ENCODE data around the gene SCAMP5. TPM values are rescaled to one million over a fixed set of nuclear protein-coding genes. Genes with fewer than 3 reads are reported as not detected.

SCAMP5 gene
- 1 to 10 TPM in 2 of 5 experiments, under 1 TPM in 3; 0.35 to 9.5 (median 0.87) TPM for total RNA-seq
- polyA plus RNA-seq, result under 1 TPM; 0.06 to 0.15 TPM
- total RNA-seq, result 0.54 reads per million

- Mint-ChIP-seq H3K27ac (peak within 1 kb of the TSS in 4 of 9 donors; percentile 10 to 75 (median 26)), H3K4me1 (peaks cover 8 to 20% (median 15%) of the 10 kb centered on the region in 7 donors), H3K36me3 (peaks cover 0 to 4% (median 0%) of the 10 kb centered on the region in 5 donors), H3K4me3 (peak within 1 kb of the TSS; percentile 73 to 97 (median 82)), H3K27me3 (peaks cover 10 to 37% (median 27%) of the 10 kb centered on the region in 5 donors), H3K9me3 (peaks cover 0 to 3% (median 0%) of the 10 kb centered on the region in 11 donors)
- Histone ChIP-seq H3K4me1 (ENCODE audit: control insufficient read depth in 2 of 2, insufficient read depth in 2 of 2, low read length in 2 of 2) (peaks cover 8 to 9% of the 10 kb centered on the region in 2 donors), H3K36me3 (ENCODE audit: control insufficient read depth in 2 of 3, insufficient read depth in 3 of 3, low read length in 3 of 3) (no peaks in the 10 kb centered on the region), H3K4me3 (ENCODE audit: low read length) (peak within 1 kb of the TSS; percentile 75), H3K27ac (ENCODE audit: low read depth, low read length) (no peak within 1 kb of the TSS), H3K27me3 (ENCODE audit: control insufficient read depth in 2 of 2, insufficient read depth in 2 of 2, low read length in 2 of 2) (no peaks in the 10 kb centered on the region), H3K9me3 (ENCODE audit: control insufficient read depth in 2 of 3, low read length in 3 of 3) (no peaks in the 10 kb centered on the region)
- peak; percentile 99 for ATAC-seq
- intact Hi-C loops (cut with micrococcal nuclease), result loop anchor here (1.0 kb wide), 4 partner anchors 28 to 209 kb away; partner anchors contain the start of genes PPCDC (in 2 of the 2), CPLX3 (in 1 of the 2) and RPP25 (in 1 of the 2)
- ChIA-PET POLR2A (interaction anchor here (0.6 to 1.5 kb wide), 3 partner anchors 28 to 166 kb away, joined by 3 to 4 read pairs (median 3); partner anchors contain the start of genes PPCDC and RPP25), CTCF (interaction anchor here (0.6 kb wide), 2 partner anchors 38 to 151 kb away, joined by 3 to 4 read pairs; no protein-coding TSS in a partner anchor)
- peak; percentile 81 to 95 (median 91) for DNase-seq
These were observed at the start of gene SCAMP5 for GRCh38 chr15:74995182-74995778. Gene SCAMP5, plus strand, starts transcription at chr15:74995563. Its CDS starts 16,277 bp downstream, at chr15:75011840.

- Mint-ChIP-seq H3K9me3 (no peaks in the 10 kb centered on the region), H3K27me3 (peaks cover 0 to 4% (median 0%) of the 10 kb centered on the region in 5 donors), H3K4me1 (peaks cover 3 to 16% (median 9%) of the 10 kb centered on the region in 7 donors), H3K27ac (peak overlapping the region in 1 of 9 donors; percentile 28), H3K36me3 (no peaks in the 10 kb centered on the region), H3K4me3 (no peak overlapping the region)
- ChIA-PET POLR2A (interaction anchor here (1.0 to 1.5 kb wide), 5 partner anchors 44 to 336 kb away, joined by 3 to 4 read pairs (median 3); partner anchors contain the start of gene FAM219B), CTCF (interaction anchor here (0.6 to 6.5 kb wide), 25 partner anchors 8 to 579 kb away, joined by 3 to 73 read pairs (median 4); no protein-coding TSS in a partner anchor)
- intact Hi-C loops (cut with micrococcal nuclease), result loop anchor here (1.0 to 10.0 kb wide), 13 partner anchors 43 to 578 kb away; partner anchors contain the start of genes FAM219B (in 2 of the 2), UBL7 (in 1 of the 2) and ULK3 (in 1 of the 2)
- Histone ChIP-seq H3K27ac (ENCODE audit: low read depth, low read length) (no peak overlapping the region), H3K4me3 (ENCODE audit: low read length) (no peak overlapping the region), H3K4me1 (ENCODE audit: control insufficient read depth in 2 of 2, insufficient read depth in 2 of 2, low read length in 2 of 2) (no peaks in the 10 kb centered on the region), H3K9me3 (ENCODE audit: control insufficient read depth in 2 of 3, low read length in 3 of 3) (no peaks in the 10 kb centered on the region), H3K27me3 (ENCODE audit: control insufficient read depth in 2 of 2, insufficient read depth in 2 of 2, low read length in 2 of 2) (no peaks in the 10 kb centered on the region), H3K36me3 (ENCODE audit: control insufficient read depth in 2 of 3, insufficient read depth in 3 of 3, low read length in 3 of 3) (no peaks in the 10 kb centered on the region)
- peak; percentile 97 for ATAC-seq
- peak; percentile 54 to 82 (median 75) for DNase-seq
These were observed 45.1 kb upstream of the SCAMP5 start for GRCh38 chr15:74950078-74950908.

GRCh38 chr15:74951006-74951405 lies 44.4 kb upstream of the SCAMP5 start:
- Histone ChIP-seq H3K9me3 (ENCODE audit: control insufficient read depth in 2 of 3, low read length in 3 of 3) (no peaks in the 10 kb centered on the region), H3K4me3 (ENCODE audit: low read length) (no peak overlapping the region), H3K4me1 (ENCODE audit: control insufficient read depth in 2 of 2, insufficient read depth in 2 of 2, low read length in 2 of 2) (peaks cover 6% of the 10 kb centered on the region in 2 donors), H3K27ac (ENCODE audit: low read depth, low read length) (no peak overlapping the region), H3K27me3 (ENCODE audit: control insufficient read depth in 2 of 2, insufficient read depth in 2 of 2, low read length in 2 of 2) (no peaks in the 10 kb centered on the region), H3K36me3 (ENCODE audit: control insufficient read depth in 2 of 3, insufficient read depth in 3 of 3, low read length in 3 of 3) (no peaks in the 10 kb centered on the region)
- Mint-ChIP-seq H3K4me1 (peaks cover 4 to 21% (median 13%) of the 10 kb centered on the region in 7 donors), H3K36me3 (no peaks in the 10 kb centered on the region), H3K9me3 (no peaks in the 10 kb centered on the region), H3K4me3 (no peak overlapping the region), H3K27ac (peak overlapping the region in 1 of 9 donors; percentile 54), H3K27me3 (peaks cover 0 to 3% (median 0%) of the 10 kb centered on the region in 5 donors)
- intact Hi-C loops (cut with micrococcal nuclease), result loop anchor here in 1 of 2 donors (2.0 to 10.0 kb wide), 5 partner anchors 44 to 579 kb away; partner anchors contain the start of genes FAM219B, UBL7 and ULK3
- ATAC-seq, result no peak
- ChIA-PET CTCF (interaction anchor here (0.6 to 6.5 kb wide), 13 partner anchors 8 to 319 kb away, joined by 3 to 73 read pairs (median 4); no protein-coding TSS in a partner anchor), POLR2A (interaction anchor here (1.0 to 1.4 kb wide), 4 partner anchors 44 to 181 kb away, joined by 3 to 4 read pairs (median 4); partner anchors contain the start of gene FAM219B)
- no peak for DNase-seq

GRCh38 chr15:74954515-74954914 lies 40.8 kb upstream of the SCAMP5 start:
- ATAC-seq (no peak), DNase-seq (no peak)
- Mint-ChIP-seq H3K27ac (no peak overlapping the region), H3K27me3 (peaks cover 17 to 25% (median 22%) of the 10 kb centered on the region in 5 donors), H3K9me3 (no peaks in the 10 kb centered on the region), H3K4me3 (peak overlapping the region in 4 of 10 donors; percentile 69 to 81 (median 76)), H3K36me3 (peaks cover 0 to 2% (median 0%) of the 10 kb centered on the region in 5 donors), H3K4me1 (peaks cover 18 to 39% (median 32%) of the 10 kb centered on the region in 7 donors)
- ChIA-PET POLR2A (no interaction called here), CTCF (interaction anchor here (0.7 to 1.6 kb wide), 6 partner anchors 127 to 320 kb away, joined by 3 to 6 read pairs (median 6); no protein-coding TSS in a partner anchor)
- H3K4me3 ChIP-seq (ENCODE audit: low read length), result no peak overlapping the region
- peaks cover 9 to 10% of the 10 kb centered on the region in 2 donors for H3K27me3 ChIP-seq (ENCODE audit: control insufficient read depth in 2 of 2, insufficient read depth in 2 of 2, low read length in 2 of 2)
- H3K9me3 ChIP-seq (ENCODE audit: control insufficient read depth in 2 of 3, low read length in 3 of 3), result no peaks in the 10 kb centered on the region
- H3K4me1 ChIP-seq (ENCODE audit: control insufficient read depth in 2 of 2, insufficient read depth in 2 of 2, low read length in 2 of 2), result peaks cover 17 to 23% of the 10 kb centered on the region in 2 donors
- no peaks in the 10 kb centered on the region for H3K36me3 ChIP-seq (ENCODE audit: control insufficient read depth in 2 of 3, insufficient read depth in 3 of 3, low read length in 3 of 3)
- no peak overlapping the region for H3K27ac ChIP-seq (ENCODE audit: low read depth, low read length)
- intact Hi-C loops (cut with micrococcal nuclease), result loop anchor here in 1 of 2 donors (5.0 to 10.0 kb wide), 3 partner anchors 112 to 582 kb away; partner anchors contain the start of genes UBL7 and ULK3

- intact Hi-C loops (cut with micrococcal nuclease), result loop anchor here in 1 of 2 donors (10.0 kb wide), 1 partner anchor 490 kb away; the partner anchor contains the start of gene UBL7
- H3K4me3 ChIP-seq (ENCODE audit: low read length), result no peak overlapping the region
- Mint-ChIP-seq H3K36me3 (peaks cover 0 to 2% (median 0%) of the 10 kb centered on the region in 5 donors), H3K27ac (no peak overlapping the region), H3K4me3 (peak overlapping the region in 8 of 10 donors; percentile 50 to 81 (median 70)), H3K4me1 (peaks cover 18 to 39% (median 34%) of the 10 kb centered on the region in 7 donors), H3K27me3 (peaks cover 20 to 30% (median 26%) of the 10 kb centered on the region in 5 donors), H3K9me3 (no peaks in the 10 kb centered on the region)
- no peaks in the 10 kb centered on the region for H3K9me3 ChIP-seq (ENCODE audit: control insufficient read depth in 2 of 3, low read length in 3 of 3)
- DNase-seq (no peak), ATAC-seq (no peak)
- CTCF ChIA-PET, result interaction anchor here (0.8 to 1.6 kb wide), 4 partner anchors 10 to 322 kb away, joined by 3 to 6 read pairs (median 4); no protein-coding TSS in a partner anchor
- no peaks in the 10 kb centered on the region for H3K36me3 ChIP-seq (ENCODE audit: control insufficient read depth in 2 of 3, insufficient read depth in 3 of 3, low read length in 3 of 3)
- POLR2A ChIA-PET, result interaction anchor here (1.2 kb wide), 1 partner anchor 17 kb away, joined by 4 read pairs; the partner anchor contains the start of gene COX5A
- H3K27ac ChIP-seq (ENCODE audit: low read depth, low read length), result no peak overlapping the region
- H3K27me3 ChIP-seq (ENCODE audit: control insufficient read depth in 2 of 2, insufficient read depth in 2 of 2, low read length in 2 of 2), result peaks cover 9 to 10% of the 10 kb centered on the region in 2 donors
- peaks cover 17 to 23% of the 10 kb centered on the region in 2 donors for H3K4me1 ChIP-seq (ENCODE audit: control insufficient read depth in 2 of 2, insufficient read depth in 2 of 2, low read length in 2 of 2)
These were observed 40.3 kb upstream of the SCAMP5 start for GRCh38 chr15:74955017-74955416.

Measured in naive thymus-derived CD4-positive, alpha-beta T cell (primary cell).